GM15510 (cell line): Measurements from ENCODE around the gene CNOT6L.

Experiments
- POLR2A ChIP-seq: IDR thresholded peaks from 3 replicates; pipeline ENCODE4 v1.6.1; 2011; ENCODE audit warnings: borderline replicate concordance; ENCODE audit not compliant: insufficient read length; ENCODE audit errors: extremely low read depth

Gene CNOT6L

GRCh38 chr4:77762531-77762930 lies 56.6 kb downstream of the CNOT6L start:
- TF ChIP-seq POLR2A = no peak

DNA sequence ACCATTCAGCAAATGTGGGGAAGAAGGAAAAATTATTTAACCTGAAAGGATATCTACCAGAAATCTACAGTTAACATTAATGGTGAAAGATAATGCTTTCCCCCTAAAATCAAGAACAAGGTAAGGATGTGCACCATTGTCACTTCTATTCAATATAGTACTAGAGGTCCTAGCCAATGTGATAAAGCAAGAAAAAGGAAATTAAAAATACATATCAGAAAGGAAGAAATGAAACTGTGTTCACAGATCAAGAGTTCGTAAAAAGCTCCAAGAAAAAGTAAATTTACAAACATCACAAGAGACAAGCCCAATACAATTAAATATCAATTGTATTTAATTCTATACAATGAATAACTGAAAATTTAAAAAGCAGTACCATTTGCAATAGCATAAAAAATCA lies 57.6 kb downstream of the CNOT6L start:
- no peak for TF ChIP-seq POLR2A

DNA sequence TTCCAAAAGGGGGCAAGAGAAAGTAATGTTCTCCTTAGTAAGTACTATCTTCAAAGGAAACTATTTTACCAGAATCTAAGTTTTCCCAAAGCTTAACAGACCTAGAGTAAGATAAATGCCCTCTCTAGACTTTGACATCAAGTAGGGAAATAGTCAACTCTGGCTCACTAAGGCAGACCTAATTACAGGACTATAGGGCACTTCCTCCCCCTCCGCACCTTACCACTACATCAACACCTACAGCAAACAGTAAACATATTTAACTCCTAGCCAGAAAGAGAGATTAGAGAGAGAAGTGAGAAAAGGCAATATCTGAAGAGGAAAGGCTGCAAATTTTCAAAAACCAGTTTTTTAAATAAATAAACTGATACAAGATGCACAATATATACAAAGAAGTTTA lies 60.4 kb downstream of the CNOT6L start:
- TF ChIP-seq POLR2A = no peak

DNA sequence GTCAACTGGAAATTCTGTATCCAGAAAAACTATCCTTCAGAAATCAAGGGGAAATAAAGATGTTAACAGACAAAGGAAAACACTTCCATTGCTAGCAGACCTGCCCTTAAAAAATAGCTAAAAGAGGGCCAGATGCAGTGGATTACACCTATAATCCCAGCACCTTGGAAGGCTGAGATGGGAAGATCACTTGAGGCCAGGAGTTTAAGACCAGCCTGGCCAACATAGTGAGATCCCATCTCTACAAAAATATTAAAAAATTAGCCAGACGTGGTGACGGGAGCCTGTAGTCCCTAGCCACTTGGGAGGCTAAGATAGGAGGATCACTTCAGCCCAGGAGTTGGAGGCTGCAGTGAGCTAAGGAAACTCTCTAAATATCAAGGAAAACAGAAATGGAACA lies 67.4 kb downstream of the CNOT6L start:
- no peak for TF ChIP-seq POLR2A

- TF ChIP-seq POLR2A = no peak
Observed at GRCh38 chr4:77745792-77746191, 73.4 kb downstream of the CNOT6L start.

GRCh38 chr4:77742054-77742453 lies 77.1 kb downstream of the CNOT6L start:
- no peak for TF ChIP-seq POLR2A

GRCh38 chr4:77740480-77740879 lies 78.7 kb downstream of the CNOT6L start:
- no peak for TF ChIP-seq POLR2A

- TF ChIP-seq POLR2A = no peak
Observed at GRCh38 chr4:77734928-77735327, 84.2 kb downstream of the CNOT6L start.

DNA sequence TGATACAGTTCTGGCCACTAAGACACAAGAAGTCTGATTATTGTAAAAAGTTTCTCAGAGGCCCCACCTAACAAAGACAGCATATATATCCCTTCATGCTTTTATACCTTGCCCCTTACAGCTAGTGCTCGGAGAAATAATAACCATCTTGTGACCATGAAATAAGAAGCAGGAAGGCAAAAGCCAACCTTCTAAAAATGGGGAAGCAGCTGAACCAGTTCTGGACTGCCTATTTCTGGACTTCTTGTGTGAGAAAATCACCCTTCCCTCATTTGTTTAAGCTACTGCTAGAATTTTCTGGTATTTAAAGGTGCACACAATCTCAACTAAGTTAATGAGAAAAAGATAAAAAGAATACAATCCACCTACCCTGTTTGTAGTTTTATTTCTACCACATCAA lies 87.5 kb downstream of the CNOT6L start:
- TF ChIP-seq POLR2A = no peak

- no peak for TF ChIP-seq POLR2A
Observed at GRCh38 chr4:77728420-77728819, 90.7 kb downstream of the CNOT6L start.

DNA sequence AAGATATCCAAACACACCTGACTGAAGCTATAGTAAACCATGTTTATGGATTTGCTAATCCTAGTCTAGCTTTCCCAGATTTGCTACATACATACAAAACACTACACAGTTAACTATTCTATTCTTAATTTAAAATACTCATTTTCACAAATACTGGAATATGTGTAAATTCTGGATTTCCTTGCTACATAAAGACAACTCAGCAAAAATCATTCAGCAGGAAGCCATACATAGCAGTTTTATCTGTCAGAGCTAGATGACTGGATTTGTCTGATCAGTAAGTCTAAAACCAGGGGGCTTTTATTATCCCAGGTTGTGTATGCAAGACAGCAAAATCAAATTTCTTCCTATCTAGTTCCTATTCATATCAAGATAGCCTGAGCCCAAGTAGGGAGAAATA lies 98.1 kb downstream of the CNOT6L start:
- TF ChIP-seq POLR2A = no peak

GRCh38 chr4:77715414-77716290 lies 103.5 kb downstream of the CNOT6L start:
- no peak for TF ChIP-seq POLR2A

- no peak for TF ChIP-seq POLR2A
Observed at GRCh38 chr4:77714514-77714913, 104.7 kb downstream of the CNOT6L start.

- TF ChIP-seq POLR2A = no peak
Observed at GRCh38 chr4:77713884-77714283, 105.3 kb downstream of the CNOT6L start.

DNA sequence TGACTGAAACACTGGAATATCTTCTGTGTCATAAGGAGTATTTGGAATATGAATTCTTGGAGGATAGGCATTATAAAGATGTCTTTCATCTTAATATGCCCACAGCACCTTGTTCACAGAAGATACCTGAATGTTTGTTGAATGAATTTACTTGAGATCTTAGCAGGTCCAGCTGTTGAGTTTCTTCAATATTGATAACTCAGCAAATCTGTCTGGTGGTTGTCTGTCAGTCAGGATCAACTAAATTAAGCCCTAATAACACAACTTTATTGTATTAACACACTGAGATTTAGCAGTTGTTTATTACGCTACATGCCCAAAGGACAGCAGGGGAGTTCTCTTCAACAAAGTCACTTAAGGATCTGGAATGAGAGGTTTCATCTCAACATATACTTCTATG lies 106.5 kb downstream of the CNOT6L start:
- no peak for TF ChIP-seq POLR2A

GRCh38 chr4:77711469-77711868 lies 107.7 kb downstream of the CNOT6L start:
- no peak for TF ChIP-seq POLR2A
